Measurements from ENCODE around the gene AMDHD1.

DNA sequence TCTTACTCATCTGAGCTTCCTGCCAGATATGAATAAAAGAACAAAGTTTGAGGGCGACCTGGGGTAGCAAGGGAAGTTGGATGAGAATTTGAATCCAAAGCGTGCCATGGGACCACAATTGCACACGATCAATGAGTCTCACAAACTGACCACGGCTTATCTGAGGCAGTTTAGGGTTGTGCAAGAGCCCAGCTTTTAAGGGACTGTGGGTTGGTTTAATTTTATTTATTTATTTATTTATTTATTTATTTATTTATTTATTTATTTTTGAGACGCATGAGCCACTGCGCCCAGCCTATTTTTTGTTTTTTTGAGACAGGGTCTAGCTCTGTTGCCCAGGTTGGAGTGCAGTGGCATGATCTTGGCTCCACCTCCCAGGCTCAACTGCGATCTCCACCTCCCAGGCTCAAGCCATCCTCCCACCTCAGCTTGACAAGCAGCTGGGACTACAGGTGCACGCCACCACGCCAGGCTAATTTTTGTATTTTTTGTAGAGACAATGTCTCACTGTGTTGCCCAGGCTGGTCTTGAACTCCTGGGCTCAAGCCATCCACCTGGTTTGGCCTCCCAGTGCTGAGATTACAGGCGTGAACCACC, 1.1 kb downstream of the AMDHD1 start:
- TF ChIP-seq, protein P1, sequence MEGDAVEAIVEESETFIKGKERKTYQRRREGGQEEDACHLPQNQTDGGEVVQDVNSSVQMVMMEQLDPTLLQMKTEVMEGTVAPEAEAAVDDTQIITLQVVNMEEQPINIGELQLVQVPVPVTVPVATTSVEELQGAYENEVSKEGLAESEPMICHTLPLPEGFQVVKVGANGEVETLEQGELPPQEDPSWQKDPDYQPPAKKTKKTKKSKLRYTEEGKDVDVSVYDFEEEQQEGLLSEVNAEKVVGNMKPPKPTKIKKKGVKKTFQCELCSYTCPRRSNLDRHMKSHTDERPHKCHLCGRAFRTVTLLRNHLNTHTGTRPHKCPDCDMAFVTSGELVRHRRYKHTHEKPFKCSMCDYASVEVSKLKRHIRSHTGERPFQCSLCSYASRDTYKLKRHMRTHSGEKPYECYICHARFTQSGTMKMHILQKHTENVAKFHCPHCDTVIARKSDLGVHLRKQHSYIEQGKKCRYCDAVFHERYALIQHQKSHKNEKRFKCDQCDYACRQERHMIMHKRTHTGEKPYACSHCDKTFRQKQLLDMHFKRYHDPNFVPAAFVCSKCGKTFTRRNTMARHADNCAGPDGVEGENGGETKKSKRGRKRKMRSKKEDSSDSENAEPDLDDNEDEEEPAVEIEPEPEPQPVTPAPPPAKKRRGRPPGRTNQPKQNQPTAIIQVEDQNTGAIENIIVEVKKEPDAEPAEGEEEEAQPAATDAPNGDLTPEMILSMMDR (tag by site-specific recombination; IDR thresholded peaks at IDR 0.05): no peak
- no peak for TF ChIP-seq ZNF600 (tag by site-specific recombination; IDR thresholded peaks at IDR 0.05)
- no peak for TF ChIP-seq ZNF335 (tag by site-specific recombination; conservative IDR thresholded peaks at IDR 0.05)
- TF ChIP-seq, protein P2, sequence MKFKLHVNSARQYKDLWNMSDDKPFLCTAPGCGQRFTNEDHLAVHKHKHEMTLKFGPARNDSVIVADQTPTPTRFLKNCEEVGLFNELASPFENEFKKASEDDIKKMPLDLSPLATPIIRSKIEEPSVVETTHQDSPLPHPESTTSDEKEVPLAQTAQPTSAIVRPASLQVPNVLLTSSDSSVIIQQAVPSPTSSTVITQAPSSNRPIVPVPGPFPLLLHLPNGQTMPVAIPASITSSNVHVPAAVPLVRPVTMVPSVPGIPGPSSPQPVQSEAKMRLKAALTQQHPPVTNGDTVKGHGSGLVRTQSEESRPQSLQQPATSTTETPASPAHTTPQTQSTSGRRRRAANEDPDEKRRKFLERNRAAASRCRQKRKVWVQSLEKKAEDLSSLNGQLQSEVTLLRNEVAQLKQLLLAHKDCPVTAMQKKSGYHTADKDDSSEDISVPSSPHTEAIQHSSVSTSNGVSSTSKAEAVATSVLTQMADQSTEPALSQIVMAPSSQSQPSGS (tag by site-specific recombination; IDR thresholded peaks at IDR 0.05; ENCODE audit: low read depth): no peak
- TF ChIP-seq YY1 (tag by site-specific recombination; IDR thresholded peaks at IDR 0.05): no peak
- TF ChIP-seq ZNF274 (IDR thresholded peaks at IDR 0.05; ENCODE audit: low read length): no peak
- TF ChIP-seq ZNF274 (tag by site-specific recombination; IDR thresholded peaks at IDR 0.05; ENCODE audit: borderline replicate concordance): no peak
- no peak for TF ChIP-seq REPIN1 (tag by site-specific recombination; IDR thresholded peaks at IDR 0.05; ENCODE audit: low read depth)
- TF ChIP-seq ZNF175 (tag by site-specific recombination; IDR thresholded peaks at IDR 0.05): no peak
- TF ChIP-seq ZNF391 (tag by site-specific recombination; IDR thresholded peaks at IDR 0.05; ENCODE audit: borderline replicate concordance, low read depth): no peak
- no peak for TF ChIP-seq ZNF341 (tag by site-specific recombination; IDR thresholded peaks at IDR 0.05; ENCODE audit: low read depth)

Measured in HEK293 (cell line).